Mesodermal cell (in vitro differentiated cells): ENCODE measurements around the gene CD300LG.

ENCODE experiments used
- H3K27ac ChIP-seq: 2 replicates; pipeline ENCODE4 v1.7.0; 2013; ENCODE audit warnings: mild to moderate bottlenecking, low read depth, low read length, moderate library complexity; ENCODE audit not compliant: severe bottlenecking
- H3K36me3 ChIP-seq: 2 replicates; pipeline ENCODE4 v1.7.1; 2013; ENCODE audit warnings: mild to moderate bottlenecking, low read length, moderate library complexity; ENCODE audit not compliant: control insufficient read depth, insufficient read depth
- H3K4me1 ChIP-seq: one replicate; pipeline ENCODE4 v1.7.1; 2013; ENCODE audit warnings: mild to moderate bottlenecking, low read length; ENCODE audit not compliant: insufficient read depth, control insufficient read depth, poor library complexity, severe bottlenecking
- H3K4me3 ChIP-seq: 2 replicates; pipeline ENCODE4 v1.7.0; 2013; ENCODE audit warnings: low read length, control low read depth, mild to moderate bottlenecking; ENCODE audit not compliant: insufficient read depth, poor library complexity, severe bottlenecking; ENCODE audit errors: extremely low read depth
- H3K9me3 ChIP-seq: 2 replicates; pipeline ENCODE4 v1.7.1; 2013; ENCODE audit warnings: mild to moderate bottlenecking, low read length, moderate library complexity; ENCODE audit not compliant: control insufficient read depth
- WGBS, 2 experiments: methylation state at CpG; one replicate each; pipeline ENCODE4 v1.1.5; 2013; ENCODE audit warnings: missing lambda C conversion rate in 2 of 2; ENCODE audit not compliant: insufficient coverage in 2 of 2; 5-methylcytosine and 5-hydroxymethylcytosine counted together

Gene CD300LG

GRCh38 chr17:43825567-43825966 lies 21.4 kb upstream of the CD300LG start:
- Histone ChIP-seq H3K9me3 (no peaks in the 10 kb centered on the region), H3K4me1 (peaks cover 2% of the 10 kb centered on the region), H3K27ac (no peak overlapping the region), H3K36me3 (peaks cover 31% of the 10 kb centered on the region), H3K4me3 (no peak overlapping the region)
- WGBS, 2 experiments = 95 to 96% methylated on average over 10 to 11 of the region's 12 CpGs

GRCh38 chr17:43826206-43826605 lies 20.8 kb upstream of the CD300LG start:
- H3K27ac ChIP-seq = no peak overlapping the region
- H3K4me3 ChIP-seq = no peak overlapping the region
- H3K9me3 ChIP-seq = no peaks in the 10 kb centered on the region
- H3K4me1 ChIP-seq = peaks cover 2% of the 10 kb centered on the region
- peaks cover 38% of the 10 kb centered on the region for H3K36me3 ChIP-seq
- 91 to 95% methylated on average over 7 of the region's 7 CpGs for WGBS, 2 experiments

- Histone ChIP-seq H3K36me3 (peaks cover 35% of the 10 kb centered on the region), H3K4me1 (peaks cover 2% of the 10 kb centered on the region), H3K27ac (no peak overlapping the region), H3K4me3 (no peak overlapping the region), H3K9me3 (no peaks in the 10 kb centered on the region)
- WGBS, 2 experiments = 95 to 96% methylated on average over 7 to 9 of the region's 9 CpGs
Observed at GRCh38 chr17:43827596-43827995, 19.4 kb upstream of the CD300LG start.

- H3K27ac ChIP-seq = no peak overlapping the region
- peaks cover 35% of the 10 kb centered on the region for H3K36me3 ChIP-seq
- no peak overlapping the region for H3K4me3 ChIP-seq
- H3K9me3 ChIP-seq = no peaks in the 10 kb centered on the region
- H3K4me1 ChIP-seq = peaks cover 2% of the 10 kb centered on the region
- 94 to 97% methylated on average over 8 to 12 of the region's 14 CpGs for WGBS, 2 experiments
Observed at GRCh38 chr17:43829738-43830137, 17.2 kb upstream of the CD300LG start.

- Histone ChIP-seq H3K36me3 (peaks cover 29% of the 10 kb centered on the region), H3K9me3 (no peaks in the 10 kb centered on the region), H3K4me3 (no peak overlapping the region), H3K27ac (no peak overlapping the region), H3K4me1 (peaks cover 2% of the 10 kb centered on the region)
- WGBS, 2 experiments = 83 to 95% methylated on average over 3 to 5 of the region's 7 CpGs
Observed at GRCh38 chr17:43830510-43831140, 16.4 kb upstream of the CD300LG start.

- Histone ChIP-seq H3K9me3 (no peaks in the 10 kb centered on the region), H3K4me3 (no peak overlapping the region), H3K27ac (no peak overlapping the region), H3K4me1 (peaks cover 2% of the 10 kb centered on the region), H3K36me3 (peaks cover 20% of the 10 kb centered on the region)
- WGBS, 2 experiments = 70 to 83% methylated on average over 3 to 6 of the region's 8 CpGs
Observed at GRCh38 chr17:43831633-43832032, 15.3 kb upstream of the CD300LG start.

- H3K9me3 ChIP-seq = no peaks in the 10 kb centered on the region
Observed at GRCh38 chr17:43832168-43832975, 14.6 kb upstream of the CD300LG start.

GRCh38 chr17:43832976-43833829 lies 13.8 kb upstream of the CD300LG start, which contains the start of gene MPP3:
TSS of gene MPP3 (minus strand) at chr17:43833146. CDS start at chr17:43831906, 1,240 bp downstream.
- H3K4me1 ChIP-seq = peaks cover 2% of the 10 kb centered on the region

More at GRCh38 chr17:43832168-43832975, 14.6 kb upstream of the CD300LG start:
- Histone ChIP-seq H3K36me3 (peaks cover 18% of the 10 kb centered on the region), H3K4me3 (peak overlapping the region; percentile 70), H3K4me1 (peaks cover 2% of the 10 kb centered on the region), H3K27ac (no peak overlapping the region)
- WGBS, 2 experiments = 10 to 16% methylated on average over 23 to 37 of the region's 51 CpGs

GRCh38 chr17:43834106-43834505 lies 12.9 kb upstream of the CD300LG start:
- H3K27ac ChIP-seq = no peak overlapping the region
- H3K9me3 ChIP-seq = no peaks in the 10 kb centered on the region
- peaks cover 15% of the 10 kb centered on the region for H3K36me3 ChIP-seq
- no peaks in the 10 kb centered on the region for H3K4me1 ChIP-seq
- 82 to 88% methylated on average over 1 to 2 of the region's 2 CpGs for WGBS, 2 experiments
- no peak overlapping the region for H3K4me3 ChIP-seq

More at GRCh38 chr17:43832976-43833829, 13.8 kb upstream of the CD300LG start, which contains the start of gene MPP3:
- Histone ChIP-seq H3K9me3 (no peaks in the 10 kb centered on the region), H3K4me3 (peak within 1 kb of the TSS; percentile 70), H3K27ac (no peak within 1 kb of the TSS), H3K36me3 (peaks cover 15% of the 10 kb centered on the region)
- WGBS, 2 experiments = 1 to 3% methylated on average over 57 to 73 of the region's 87 CpGs

GRCh38 chr17:43839670-43840108 lies 7.3 kb upstream of the CD300LG start:
- no peaks in the 10 kb centered on the region for H3K4me1 ChIP-seq
- H3K36me3 ChIP-seq = no peaks in the 10 kb centered on the region
- no peaks in the 10 kb centered on the region for H3K9me3 ChIP-seq
- H3K27ac ChIP-seq = no peak overlapping the region
- WGBS, 2 experiments = 61 to 69% methylated on average over 7 of the region's 7 CpGs
- H3K4me3 ChIP-seq = no peak overlapping the region
